DOHH2 (cell line): ENCODE measurements around the gene NUPR1.

Source experiments
- H3F3A ChIP-seq: fragments of 200-600 bp; sonication (generic), shearing (Covaris generic); 2 replicates; pipeline ENCODE4 v1.6.0; 2016; ENCODE audit warnings: antibody characterized with exemption, mild to moderate bottlenecking; ENCODE audit not compliant: control insufficient read depth, insufficient read depth
- H3K27ac ChIP-seq: fragments of 200-600 bp; sonication (generic); 2 replicates; pipeline ENCODE4 v1.5.1; 2014; ENCODE audit warnings: low read depth, mild to moderate bottlenecking, low read length, moderate library complexity
- H3K27me3 ChIP-seq: fragments of 200-600 bp; sonication (generic); 2 replicates; pipeline ENCODE4 v1.6.1; 2014; ENCODE audit warnings: mild to moderate bottlenecking, low read length, mixed read lengths; ENCODE audit not compliant: control insufficient read depth
- H3K36me3 ChIP-seq: fragments of 200-600 bp; sonication (generic); 2 replicates; pipeline ENCODE4 v1.6.1; 2014; ENCODE audit warnings: mild to moderate bottlenecking, low read length, moderate library complexity, mixed read lengths; ENCODE audit not compliant: control insufficient read depth
- H3K4me1 ChIP-seq: fragments of 200-600 bp; sonication (generic); 2 replicates; pipeline ENCODE4 v1.6.1; 2014; ENCODE audit warnings: mild to moderate bottlenecking, low read length, mixed read lengths; ENCODE audit not compliant: control insufficient read depth
- H3K4me2 ChIP-seq: fragments of 200-600 bp; sonication (generic); 2 replicates; pipeline ENCODE4 v1.6.0; 2014; ENCODE audit warnings: mild to moderate bottlenecking, low read length, moderate library complexity
- H3K4me3 ChIP-seq: fragments of 200-600 bp; sonication (generic); 2 replicates; pipeline ENCODE4 v1.5.1; 2014; ENCODE audit warnings: mild to moderate bottlenecking, low read length, mixed read lengths
- H3K79me2 ChIP-seq: fragments of 200-600 bp; sonication (generic); 2 replicates; pipeline ENCODE4 v1.6.1; 2014; ENCODE audit warnings: mild to moderate bottlenecking, low read length, mixed read lengths; ENCODE audit not compliant: control insufficient read depth
- H3K9me2 ChIP-seq: fragments of 200-600 bp; sonication (generic); replicated peaks from 2 replicates; pipeline ENCODE4 v1.6.1; 2014; ENCODE audit warnings: mild to moderate bottlenecking, low read length, mixed read lengths; ENCODE audit not compliant: control insufficient read depth
- H3K9me3 ChIP-seq: fragments of 200-600 bp; sonication (generic); 2 replicates; pipeline ENCODE4 v1.6.1; 2014; ENCODE audit warnings: antibody characterized with exemption, low read length, mixed read lengths; ENCODE audit not compliant: control insufficient read depth, insufficient read depth
- H4K20me1 ChIP-seq: fragments of 200-600 bp; sonication (generic); 2 replicates; pipeline ENCODE4 v1.6.0; 2014; ENCODE audit warnings: low read depth, mild to moderate bottlenecking, antibody characterized with exemption, low read length, moderate library complexity; ENCODE audit not compliant: control insufficient read depth, insufficient read depth
- CTCF ChIP-seq: fragments of 200-600 bp; sonication (generic); IDR thresholded peaks from one replicate; pipeline ENCODE4 v1.5.1; 2014; ENCODE audit warnings: antibody characterized with exemption, mild to moderate bottlenecking, low read depth, low read length; ENCODE audit not compliant: poor library complexity, severe bottlenecking
- EZH2phosphoT487 ChIP-seq: fragments of 200-600 bp; sonication (generic); IDR thresholded peaks from 2 replicates; pipeline ENCODE4 v1.6.1; 2017; ENCODE audit warnings: borderline replicate concordance, mild to moderate bottlenecking, antibody characterized with exemption, low read length, moderate library complexity, mixed read lengths

The NUPR1 gene

GRCh38 chr16:28542646-28543045, 3.9 kb upstream of the NUPR1 start:
- H3K79me2 ChIP-seq, result no peaks in the 10 kb centered on the region
- H3K9me3 ChIP-seq, result no peaks in the 10 kb centered on the region
- H3K9me2 ChIP-seq, result no peaks in the 10 kb centered on the region
- H3K4me1 ChIP-seq, result no peaks in the 10 kb centered on the region; the same call in 1 of the 2 replicates
- H3K4me3 ChIP-seq, result no peak overlapping the region
- H3F3A ChIP-seq, result no peaks in the 10 kb centered on the region
- H4K20me1 ChIP-seq, result no peaks in the 10 kb centered on the region
- no peaks in the 10 kb centered on the region for H3K36me3 ChIP-seq
- H3K27ac ChIP-seq, result no peak overlapping the region
- peaks cover 19% of the 10 kb centered on the region for H3K27me3 ChIP-seq
- 0 out of 2 replicates have a peak overlapping the region, but pooled peaks have one; percentile 10 for H3K4me2 ChIP-seq
- no peak for TF ChIP-seq EZH2phosphoT487
- no peak for TF ChIP-seq CTCF

DNA sequence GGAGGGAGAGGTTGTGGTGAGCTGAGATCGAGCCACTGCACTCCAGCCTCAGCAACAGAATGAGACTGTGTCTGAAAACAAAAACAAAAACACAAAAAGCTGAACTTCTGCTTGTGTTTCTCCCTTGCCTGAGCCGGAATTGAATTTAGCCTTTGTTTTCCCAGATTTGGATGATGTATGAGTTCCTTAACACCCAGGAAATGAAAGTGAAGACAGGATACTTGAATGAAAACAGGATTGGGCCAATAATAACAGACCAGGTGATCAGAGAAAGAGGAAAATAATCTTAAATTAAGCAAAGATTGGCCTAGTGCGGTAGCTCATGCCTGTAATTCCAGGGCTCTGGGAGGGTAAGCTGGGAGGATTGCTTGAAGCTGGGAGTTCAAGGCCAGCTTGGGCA, 1.6 kb upstream of the NUPR1 start:
- Histone ChIP-seq H3F3A (no peaks in the 10 kb centered on the region), H3K27me3 (peaks cover 10% of the 10 kb centered on the region), H3K9me2 (no peaks in the 10 kb centered on the region), H3K36me3 (no peaks in the 10 kb centered on the region), H4K20me1 (no peaks in the 10 kb centered on the region), H3K4me3 (no peak overlapping the region), H3K4me2 (no peak overlapping the region), H3K79me2 (no peaks in the 10 kb centered on the region), H3K4me1 (no peaks in the 10 kb centered on the region; the same call in 1 of the 2 replicates), H3K27ac (no peak overlapping the region), H3K9me3 (no peaks in the 10 kb centered on the region)
- TF ChIP-seq EZH2phosphoT487, result no peak
- TF ChIP-seq CTCF, result no peak

- H3K27me3 ChIP-seq, result peaks cover 15% of the 10 kb centered on the region
- no peak for TF ChIP-seq CTCF
- TF ChIP-seq EZH2phosphoT487, result no peak
- no peak overlapping the region for H3K4me2 ChIP-seq
- H3K79me2 ChIP-seq, result no peaks in the 10 kb centered on the region
- no peak overlapping the region for H3K4me3 ChIP-seq
- no peak overlapping the region for H3K27ac ChIP-seq
- H3K9me3 ChIP-seq, result no peaks in the 10 kb centered on the region
- no peaks in the 10 kb centered on the region for H4K20me1 ChIP-seq
- no peaks in the 10 kb centered on the region; the same call in 1 of the 2 replicates for H3K4me1 ChIP-seq
- H3F3A ChIP-seq, result no peaks in the 10 kb centered on the region
- H3K9me2 ChIP-seq, result no peaks in the 10 kb centered on the region
- no peaks in the 10 kb centered on the region for H3K36me3 ChIP-seq
These were observed 626 bp downstream of the NUPR1 start for GRCh38 chr16:28537964-28538732.
